ENCODE results near the gene MTHFD1L.

MTHFD1L gene

GRCh38 chr6:151143337-151143736 lies 277.8 kb downstream of the MTHFD1L start:
- no peak overlapping the region for H3K4me3 ChIP-seq (ENCODE audit: low read depth, low read length)
- TF ChIP-seq, protein P1, sequence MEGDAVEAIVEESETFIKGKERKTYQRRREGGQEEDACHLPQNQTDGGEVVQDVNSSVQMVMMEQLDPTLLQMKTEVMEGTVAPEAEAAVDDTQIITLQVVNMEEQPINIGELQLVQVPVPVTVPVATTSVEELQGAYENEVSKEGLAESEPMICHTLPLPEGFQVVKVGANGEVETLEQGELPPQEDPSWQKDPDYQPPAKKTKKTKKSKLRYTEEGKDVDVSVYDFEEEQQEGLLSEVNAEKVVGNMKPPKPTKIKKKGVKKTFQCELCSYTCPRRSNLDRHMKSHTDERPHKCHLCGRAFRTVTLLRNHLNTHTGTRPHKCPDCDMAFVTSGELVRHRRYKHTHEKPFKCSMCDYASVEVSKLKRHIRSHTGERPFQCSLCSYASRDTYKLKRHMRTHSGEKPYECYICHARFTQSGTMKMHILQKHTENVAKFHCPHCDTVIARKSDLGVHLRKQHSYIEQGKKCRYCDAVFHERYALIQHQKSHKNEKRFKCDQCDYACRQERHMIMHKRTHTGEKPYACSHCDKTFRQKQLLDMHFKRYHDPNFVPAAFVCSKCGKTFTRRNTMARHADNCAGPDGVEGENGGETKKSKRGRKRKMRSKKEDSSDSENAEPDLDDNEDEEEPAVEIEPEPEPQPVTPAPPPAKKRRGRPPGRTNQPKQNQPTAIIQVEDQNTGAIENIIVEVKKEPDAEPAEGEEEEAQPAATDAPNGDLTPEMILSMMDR (IDR thresholded peaks at IDR 0.05; ENCODE audit: low read depth, low read length) = no peak

DNA sequence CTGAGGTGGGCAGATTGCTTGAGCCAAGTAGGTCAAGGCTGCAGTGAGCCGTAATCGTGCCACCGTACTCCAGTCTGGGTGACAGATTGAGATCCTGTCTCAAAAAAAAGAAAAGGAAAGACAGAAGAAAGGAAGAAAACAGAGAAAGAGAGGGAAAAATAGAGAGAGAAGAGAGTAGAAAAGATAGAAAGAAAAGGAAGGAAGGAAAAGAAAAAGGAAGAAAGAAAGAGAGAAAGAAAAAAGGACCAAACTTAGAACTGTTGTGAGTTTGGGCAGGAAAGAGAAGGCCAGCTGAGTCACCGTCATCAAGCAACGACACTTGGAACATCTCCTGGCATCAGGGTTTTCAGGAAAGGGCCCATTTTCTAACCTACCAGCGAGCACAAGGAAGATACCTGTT lies 278.3 kb downstream of the MTHFD1L start:
- TF ChIP-seq, protein P1 (IDR thresholded peaks at IDR 0.05; ENCODE audit: low read depth, low read length) = no peak
- H3K4me3 ChIP-seq (ENCODE audit: low read depth, low read length) = no peak overlapping the region

GRCh38 chr6:151147118-151147832 lies 281.8 kb downstream of the MTHFD1L start:
- TF ChIP-seq, protein P1 (IDR thresholded peaks at IDR 0.05; ENCODE audit: low read depth, low read length) = no peak
- no peak overlapping the region for H3K4me3 ChIP-seq (ENCODE audit: low read depth, low read length)

- no peak overlapping the region for H3K4me3 ChIP-seq (ENCODE audit: low read depth, low read length)
- TF ChIP-seq, protein P1 (IDR thresholded peaks at IDR 0.05; ENCODE audit: low read depth, low read length) = no peak
Measured at GRCh38 chr6:151148111-151148510, 282.6 kb downstream of the MTHFD1L start.

DNA sequence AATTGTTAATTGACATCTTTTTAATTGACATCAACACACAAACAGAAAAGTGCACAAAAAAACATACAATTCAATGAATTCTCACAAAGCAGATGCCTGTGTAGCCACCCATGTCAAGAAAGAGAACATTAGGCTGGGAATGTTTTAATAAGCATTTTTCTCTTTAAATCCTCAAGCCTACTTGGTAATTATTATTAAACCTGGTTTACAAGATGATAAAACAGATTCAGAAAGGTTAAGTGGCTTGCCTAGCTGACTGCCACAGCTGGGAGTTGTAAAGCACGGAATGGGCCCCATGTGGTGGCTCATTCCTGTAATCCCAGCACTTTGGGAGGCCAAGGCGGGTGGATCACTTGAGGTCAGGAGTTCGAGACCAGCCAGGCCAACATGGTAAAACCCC lies 284.3 kb downstream of the MTHFD1L start:
- no peak overlapping the region for H3K4me3 ChIP-seq (ENCODE audit: low read depth, low read length)
- TF ChIP-seq, protein P1 (IDR thresholded peaks at IDR 0.05; ENCODE audit: low read depth, low read length) = no peak
